Measurements from ENCODE around the gene AATK.

- TF ChIP-seq, protein P1, sequence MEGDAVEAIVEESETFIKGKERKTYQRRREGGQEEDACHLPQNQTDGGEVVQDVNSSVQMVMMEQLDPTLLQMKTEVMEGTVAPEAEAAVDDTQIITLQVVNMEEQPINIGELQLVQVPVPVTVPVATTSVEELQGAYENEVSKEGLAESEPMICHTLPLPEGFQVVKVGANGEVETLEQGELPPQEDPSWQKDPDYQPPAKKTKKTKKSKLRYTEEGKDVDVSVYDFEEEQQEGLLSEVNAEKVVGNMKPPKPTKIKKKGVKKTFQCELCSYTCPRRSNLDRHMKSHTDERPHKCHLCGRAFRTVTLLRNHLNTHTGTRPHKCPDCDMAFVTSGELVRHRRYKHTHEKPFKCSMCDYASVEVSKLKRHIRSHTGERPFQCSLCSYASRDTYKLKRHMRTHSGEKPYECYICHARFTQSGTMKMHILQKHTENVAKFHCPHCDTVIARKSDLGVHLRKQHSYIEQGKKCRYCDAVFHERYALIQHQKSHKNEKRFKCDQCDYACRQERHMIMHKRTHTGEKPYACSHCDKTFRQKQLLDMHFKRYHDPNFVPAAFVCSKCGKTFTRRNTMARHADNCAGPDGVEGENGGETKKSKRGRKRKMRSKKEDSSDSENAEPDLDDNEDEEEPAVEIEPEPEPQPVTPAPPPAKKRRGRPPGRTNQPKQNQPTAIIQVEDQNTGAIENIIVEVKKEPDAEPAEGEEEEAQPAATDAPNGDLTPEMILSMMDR (IDR thresholded peaks at IDR 0.05), result no peak
- TF ChIP-seq POLR2A (IDR thresholded peaks at IDR 0.05), result no peak
These were observed 25.1 kb upstream of the AATK start for GRCh38 chr17:81191116-81191515.

All from adrenal gland (tissue), 5 donors.